Neural progenitor cell (in vitro differentiated cells): ENCODE measurements around the gene ABCD3. TPM values are rescaled to one million over a fixed set of nuclear protein-coding genes. Genes with fewer than 3 reads are reported as not detected.

ENCODE experiments used
- DNase-seq: peaks from one replicate; pipeline ENCODE4 v3.0.0-alpha.2; 2016; ENCODE audit warnings: low spot score
- H2AFZ ChIP-seq: fragments of 200-600 bp; sonication (generic); replicated peaks from 2 replicates; pipeline ENCODE4 v1.6.1; 2016; ENCODE audit warnings: antibody characterized with exemption
- H3F3A ChIP-seq: fragments of 200-600 bp; sonication (generic); 2 replicates; pipeline ENCODE4 v1.6.1; 2016; ENCODE audit warnings: antibody characterized with exemption, low read depth
- H3K27ac ChIP-seq: fragments of 200-600 bp; sonication (generic); 2 replicates; pipeline ENCODE4 v1.5.1; 2016; ENCODE audit warnings: mild to moderate bottlenecking
- H3K27me3 ChIP-seq: fragments of 200-600 bp; sonication (generic); 2 replicates; pipeline ENCODE4 v1.6.1; 2016; ENCODE audit warnings: mild to moderate bottlenecking, moderate library complexity
- H3K36me3 ChIP-seq: fragments of 200-600 bp; sonication (generic); 2 replicates; pipeline ENCODE4 v1.5.1; 2016
- H3K4me1 ChIP-seq: fragments of 200-600 bp; sonication (generic); 2 replicates; pipeline ENCODE4 v1.6.1; 2016; ENCODE audit warnings: mixed run types
- H3K4me2 ChIP-seq: fragments of 200-600 bp; sonication (generic); 2 replicates; pipeline ENCODE4 v1.6.1; 2016
- H3K4me3 ChIP-seq: fragments of 200-600 bp; sonication (generic); 2 replicates; pipeline ENCODE4 v1.5.1; 2016
- H3K79me2 ChIP-seq: fragments of 200-600 bp; sonication (generic); 2 replicates; pipeline ENCODE4 v1.6.1; 2016; ENCODE audit warnings: low read depth
- H3K9ac ChIP-seq: fragments of 200-600 bp; sonication (generic); 2 replicates; pipeline ENCODE4 v1.6.1; 2016
- H3K9me3 ChIP-seq: fragments of 200-600 bp; sonication (generic); 2 replicates; pipeline ENCODE4 v1.5.1; 2016; ENCODE audit warnings: low read depth
- H4K20me1 ChIP-seq: fragments of 200-600 bp; sonication (generic); 2 replicates; pipeline ENCODE4 v1.6.1; 2016; ENCODE audit warnings: low read depth
- H3K27ac Mint-ChIP-seq: 3 replicates; pipeline ENCODE4 v1.8.0; 2021; ENCODE audit warnings: mixed read lengths
- H3K27me3 Mint-ChIP-seq: 2 replicates; pipeline ENCODE4 v1.8.0; 2022; ENCODE audit warnings: low read depth, mild to moderate bottlenecking, inconsistent platforms, moderate library complexity, mixed read lengths; ENCODE audit not compliant: insufficient read depth
- H3K36me3 Mint-ChIP-seq: 3 replicates; pipeline ENCODE4 v1.8.0; 2021; ENCODE audit warnings: mixed read lengths
- H3K4me1 Mint-ChIP-seq: 3 replicates; pipeline ENCODE4 v1.8.0; 2021; ENCODE audit warnings: mixed read lengths
- H3K4me3 Mint-ChIP-seq: 3 replicates; pipeline ENCODE4 v1.8.0; 2021; ENCODE audit warnings: mild to moderate bottlenecking, moderate library complexity, mixed read lengths
- H3K9me3 Mint-ChIP-seq: 3 replicates; pipeline ENCODE4 v1.8.0; 2020; ENCODE audit warnings: mixed read lengths
- EZH2 ChIP-seq: fragments of 200-600 bp; sonication (generic); IDR thresholded peaks from 2 replicates; pipeline ENCODE4 v1.6.1; 2017; ENCODE audit warnings: antibody characterized with exemption, mild to moderate bottlenecking, moderate library complexity
- EZH2phosphoT487 ChIP-seq: fragments of 200-600 bp; sonication (generic); IDR thresholded peaks from 2 replicates; pipeline ENCODE4 v1.6.1; 2017; ENCODE audit warnings: antibody characterized with exemption
- total RNA-seq: library from RNA; depleted of rRNA; stranded (reverse); fragments of >200 nt; gene quantifications from 2 replicates; pipeline ENCODE4 v1.2.3, GENCODE V29; 2015; ENCODE audit warnings: low replicate concordance
- TF ChIP-seq, protein P1 (sequence below): fragments of 200-600 bp; sonication (generic); IDR thresholded peaks from 2 replicates; pipeline ENCODE4 v1.5.1; 2017; ENCODE audit warnings: antibody characterized with exemption, mild to moderate bottlenecking

ABCD3 gene
- total RNA-seq, 1 donor from 2014 or later, result 45.1 TPM

DNA sequence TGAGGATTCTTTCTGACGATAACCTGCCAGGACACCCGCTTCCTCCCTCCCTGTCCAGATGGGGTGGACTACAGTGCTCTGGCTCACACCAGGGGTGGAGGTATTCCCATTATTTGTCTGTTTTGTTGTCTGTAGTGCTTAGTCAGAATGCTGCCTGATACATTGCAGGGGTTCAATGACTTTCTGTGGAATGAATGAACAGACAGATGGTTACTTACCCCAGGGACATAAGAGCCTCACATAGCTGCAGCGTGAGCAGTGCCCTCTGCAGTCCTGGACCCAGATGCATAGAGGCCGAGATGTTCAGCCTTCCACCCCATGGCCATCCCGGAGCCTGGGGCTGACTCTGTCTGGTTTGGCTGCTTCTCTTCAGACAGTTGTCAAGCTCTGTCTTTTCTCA, 136.4 kb downstream of the ABCD3 start:
- Histone ChIP-seq H4K20me1 (no peaks in the 10 kb centered on the region), H3K9me3 (no peaks in the 10 kb centered on the region), H3F3A (peaks cover 14% of the 10 kb centered on the region), H3K4me1 (peaks cover 47% of the 10 kb centered on the region), H3K4me3 (no peak overlapping the region), H3K36me3 (no peaks in the 10 kb centered on the region), H3K9ac (no peak overlapping the region), H3K79me2 (no peaks in the 10 kb centered on the region), H3K27me3 (no peaks in the 10 kb centered on the region), H2AFZ (no peak overlapping the region), H3K4me2 (peak overlapping the region; percentile 17), H3K27ac (no peak overlapping the region)
- Mint-ChIP-seq H3K4me3 (no peak overlapping the region), H3K27ac (no peak overlapping the region), H3K9me3 (no peaks in the 10 kb centered on the region), H3K27me3 (peaks cover 9% of the 10 kb centered on the region), H3K36me3 (no peaks in the 10 kb centered on the region), H3K4me1 (peaks cover 54% of the 10 kb centered on the region)
- DNase-seq, result peak; percentile 32
- TF ChIP-seq, protein P1, sequence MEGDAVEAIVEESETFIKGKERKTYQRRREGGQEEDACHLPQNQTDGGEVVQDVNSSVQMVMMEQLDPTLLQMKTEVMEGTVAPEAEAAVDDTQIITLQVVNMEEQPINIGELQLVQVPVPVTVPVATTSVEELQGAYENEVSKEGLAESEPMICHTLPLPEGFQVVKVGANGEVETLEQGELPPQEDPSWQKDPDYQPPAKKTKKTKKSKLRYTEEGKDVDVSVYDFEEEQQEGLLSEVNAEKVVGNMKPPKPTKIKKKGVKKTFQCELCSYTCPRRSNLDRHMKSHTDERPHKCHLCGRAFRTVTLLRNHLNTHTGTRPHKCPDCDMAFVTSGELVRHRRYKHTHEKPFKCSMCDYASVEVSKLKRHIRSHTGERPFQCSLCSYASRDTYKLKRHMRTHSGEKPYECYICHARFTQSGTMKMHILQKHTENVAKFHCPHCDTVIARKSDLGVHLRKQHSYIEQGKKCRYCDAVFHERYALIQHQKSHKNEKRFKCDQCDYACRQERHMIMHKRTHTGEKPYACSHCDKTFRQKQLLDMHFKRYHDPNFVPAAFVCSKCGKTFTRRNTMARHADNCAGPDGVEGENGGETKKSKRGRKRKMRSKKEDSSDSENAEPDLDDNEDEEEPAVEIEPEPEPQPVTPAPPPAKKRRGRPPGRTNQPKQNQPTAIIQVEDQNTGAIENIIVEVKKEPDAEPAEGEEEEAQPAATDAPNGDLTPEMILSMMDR, result no peak
- no peak for TF ChIP-seq EZH2
- TF ChIP-seq EZH2phosphoT487, result no peak

DNA sequence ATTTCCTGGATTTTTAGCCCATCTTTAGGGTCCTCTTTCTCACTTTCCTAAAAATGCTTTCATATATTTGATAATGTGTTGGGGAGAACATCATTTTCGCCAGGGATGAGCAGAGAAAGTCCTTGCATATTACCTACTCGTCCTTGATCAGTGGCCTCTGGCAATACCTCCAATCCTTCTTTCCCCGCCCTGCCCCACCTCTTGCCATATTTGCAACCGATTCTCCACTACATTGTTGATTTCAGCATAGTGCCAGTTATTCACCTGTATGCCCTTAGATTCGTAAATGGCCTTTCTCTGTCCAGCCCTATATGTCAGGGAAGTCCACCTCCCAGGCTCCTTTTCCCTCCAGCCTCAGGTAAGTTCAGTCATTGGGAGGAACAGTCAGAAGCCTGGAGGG, 136.9 kb downstream of the ABCD3 start:
- DNase-seq, result no peak
- peaks cover 18% of the 10 kb centered on the region for H3F3A ChIP-seq
- H2AFZ ChIP-seq, result no peak overlapping the region
- no peak overlapping the region for H3K4me2 ChIP-seq
- Mint-ChIP-seq H3K4me1 (peaks cover 49% of the 10 kb centered on the region), H3K4me3 (no peak overlapping the region), H3K27ac (no peak overlapping the region), H3K27me3 (peaks cover 4% of the 10 kb centered on the region), H3K36me3 (no peaks in the 10 kb centered on the region), H3K9me3 (no peaks in the 10 kb centered on the region)
- no peaks in the 10 kb centered on the region for H3K27me3 ChIP-seq
- H3K27ac ChIP-seq, result no peak overlapping the region
- H3K4me3 ChIP-seq, result no peak overlapping the region
- H3K36me3 ChIP-seq, result no peaks in the 10 kb centered on the region
- TF ChIP-seq EZH2phosphoT487 (no peak), EZH2 (no peak)
- TF ChIP-seq, protein P1, result no peak
- no peaks in the 10 kb centered on the region for H3K79me2 ChIP-seq
- no peaks in the 10 kb centered on the region for H4K20me1 ChIP-seq
- H3K9ac ChIP-seq, result no peak overlapping the region
- peaks cover 52% of the 10 kb centered on the region for H3K4me1 ChIP-seq
- no peaks in the 10 kb centered on the region for H3K9me3 ChIP-seq

DNA sequence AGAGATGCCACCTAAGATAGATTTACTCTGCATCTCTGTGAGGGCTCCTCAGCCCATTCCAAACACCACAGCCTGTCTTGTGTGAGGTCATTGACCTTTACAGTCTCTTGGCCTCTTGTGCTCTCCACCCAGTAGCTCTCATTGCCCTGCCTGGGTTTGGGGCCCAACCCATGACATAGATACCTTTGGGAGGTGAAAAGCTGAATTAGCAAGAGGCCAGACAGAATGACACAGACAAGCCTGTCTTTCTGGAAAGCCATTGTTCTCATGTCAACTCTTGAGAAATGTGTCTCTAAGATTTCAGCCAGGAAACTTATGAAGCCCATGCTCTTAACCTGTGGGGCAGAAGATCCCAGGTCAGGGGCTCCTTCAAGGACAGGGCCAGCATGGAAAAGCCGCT, 141.7 kb downstream of the ABCD3 start:
- DNase-seq, result no peak
- Histone ChIP-seq H3K79me2 (no peaks in the 10 kb centered on the region), H3K4me1 (peaks cover 8% of the 10 kb centered on the region), H3F3A (peaks cover 6% of the 10 kb centered on the region), H3K27ac (no peak overlapping the region), H3K4me3 (no peak overlapping the region), H4K20me1 (no peaks in the 10 kb centered on the region), H3K9me3 (no peaks in the 10 kb centered on the region), H3K27me3 (no peaks in the 10 kb centered on the region), H3K4me2 (no peak overlapping the region), H3K36me3 (no peaks in the 10 kb centered on the region), H3K9ac (no peak overlapping the region), H2AFZ (no peak overlapping the region)
- no peak overlapping the region for H3K27ac Mint-ChIP-seq
- no peak overlapping the region for H3K4me3 Mint-ChIP-seq
- H3K27me3 Mint-ChIP-seq, result peaks cover 3% of the 10 kb centered on the region
- H3K36me3 Mint-ChIP-seq, result no peaks in the 10 kb centered on the region
- peaks cover 6% of the 10 kb centered on the region for H3K4me1 Mint-ChIP-seq
- TF ChIP-seq EZH2phosphoT487, result no peak
- H3K9me3 Mint-ChIP-seq, result no peaks in the 10 kb centered on the region

DNA sequence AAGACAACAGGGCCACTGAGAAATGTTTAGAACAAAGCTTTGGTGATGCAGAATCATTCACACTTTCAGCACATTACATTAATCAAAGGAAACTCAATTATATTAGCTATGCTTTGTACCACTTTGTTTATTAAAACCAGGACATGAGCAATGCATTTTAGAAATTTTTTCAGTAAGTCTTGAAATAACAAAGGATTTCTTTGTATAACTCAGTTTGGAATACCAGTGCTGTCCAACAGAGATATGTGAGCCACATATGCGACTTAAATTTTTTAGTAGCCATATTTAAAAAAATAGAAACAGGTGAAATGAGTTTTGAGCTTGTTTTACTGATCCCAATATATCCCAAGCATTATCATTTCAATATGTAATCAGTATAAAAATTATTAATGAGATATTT, 142.1 kb downstream of the ABCD3 start:
- H3K27ac ChIP-seq, result no peak overlapping the region
- Mint-ChIP-seq H3K27me3 (peaks cover 3% of the 10 kb centered on the region), H3K4me3 (no peak overlapping the region), H3K36me3 (no peaks in the 10 kb centered on the region), H3K4me1 (peaks cover 3% of the 10 kb centered on the region), H3K27ac (no peak overlapping the region), H3K9me3 (no peaks in the 10 kb centered on the region)
- H3K79me2 ChIP-seq, result no peaks in the 10 kb centered on the region
- TF ChIP-seq, protein P1, result no peak
- no peak for TF ChIP-seq EZH2phosphoT487
- TF ChIP-seq EZH2, result no peak
- H4K20me1 ChIP-seq, result no peaks in the 10 kb centered on the region
- H3K4me1 ChIP-seq, result peaks cover 7% of the 10 kb centered on the region
- no peaks in the 10 kb centered on the region for H3K9me3 ChIP-seq
- peaks cover 6% of the 10 kb centered on the region for H3F3A ChIP-seq
- H2AFZ ChIP-seq, result no peak overlapping the region
- H3K4me3 ChIP-seq, result no peak overlapping the region
- H3K4me2 ChIP-seq, result no peak overlapping the region
- H3K9ac ChIP-seq, result no peak overlapping the region
- H3K36me3 ChIP-seq, result no peaks in the 10 kb centered on the region
- H3K27me3 ChIP-seq, result no peaks in the 10 kb centered on the region
- DNase-seq, result no peak
